Fibroblast of mammary gland (primary cell): ENCODE measurements around the gene RNF115.

Experiments
- DNase-seq: peaks from one replicate; pipeline ENCODE4 v3.0.0-alpha.2; 2010; ENCODE audit warnings: low read depth
- H3K4me3 ChIP-seq: 2 replicates; pipeline ENCODE4 v1.5.1; 2011; ENCODE audit warnings: low read depth, mild to moderate bottlenecking, low read length, moderate library complexity; ENCODE audit not compliant: control insufficient read depth
- CTCF ChIP-seq: conservative IDR thresholded peaks from 2 replicates; pipeline ENCODE4 v1.5.1; 2011; ENCODE audit warnings: low read depth, low read length, inconsistent platforms; ENCODE audit not compliant: control insufficient read depth, insufficient read depth

Gene RNF115

GRCh38 chr1:145689922-145690321 is 134.0 kb downstream of the RNF115 start:
- TF ChIP-seq CTCF: no peak
- H3K4me3 ChIP-seq: no peak overlapping the region
- no peak for DNase-seq

DNA sequence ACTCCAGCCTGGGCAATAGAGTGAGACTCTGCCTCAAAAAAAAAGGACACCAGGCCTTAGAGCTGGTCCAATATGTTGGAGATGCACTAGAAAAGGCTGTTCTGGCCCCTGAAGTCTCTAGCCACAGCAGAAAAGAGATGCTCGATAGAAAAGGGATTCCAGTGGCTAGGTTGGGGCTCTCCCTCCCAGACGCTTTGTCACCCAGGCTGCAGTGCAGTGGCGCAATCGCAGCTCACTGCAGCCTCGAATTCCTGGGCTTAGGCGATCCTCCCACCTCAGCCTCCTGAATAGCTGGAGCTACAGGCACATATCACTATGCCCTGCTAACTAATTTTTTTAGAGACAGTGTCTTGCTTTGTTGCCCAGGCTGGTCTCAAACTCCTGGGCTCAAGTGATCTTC is 135.0 kb downstream of the RNF115 start:
- no peak for TF ChIP-seq CTCF
- no peak overlapping the region for H3K4me3 ChIP-seq
- DNase-seq: no peak
